Measurements from ENCODE around the gene R3HDM2.

DNA sequence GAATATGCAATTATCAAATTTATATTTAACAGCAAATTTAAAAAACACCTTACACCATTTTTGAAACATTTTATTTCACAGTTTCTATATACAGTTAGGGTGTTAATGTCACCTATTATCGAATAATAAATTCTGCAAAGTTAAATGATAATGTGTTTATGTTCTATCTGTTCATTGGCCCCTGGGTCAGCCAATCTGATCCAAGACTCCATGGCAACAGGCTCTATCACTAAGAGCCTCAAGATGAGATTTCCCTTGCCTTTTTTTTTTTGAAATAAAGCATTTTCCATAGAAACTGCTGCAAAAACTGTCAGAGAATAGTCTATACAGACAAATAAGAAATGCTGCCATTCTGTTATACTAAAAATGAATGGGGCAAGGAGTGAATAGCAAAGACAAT, 96.6 kb downstream of the R3HDM2 start:
- TF ChIP-seq CTCF (conservative IDR thresholded peaks at IDR 0.05 in 1 of 2, IDR thresholded peaks at IDR 0.05 in 1 of 2; ENCODE audit: low read depth in 1 of 2, low read length in 2 of 2) (no peak), EZH2 (IDR thresholded peaks at IDR 0.05; ENCODE audit: low read length, missing control alignments) (no peak)

Data from fibroblast of lung (primary cell).